Kidney capillary endothelial cell (primary cell): ENCODE results near the gene TSC1.
A peak's percentile ranks its signal among the peaks of the same experiment; 100 is the strongest.
"Not testable (repeated sequence)": the region's sequence is repeated elsewhere in the genome, so short reads cannot be mapped to it uniquely, and the experiment has no call there.

Source experiments
- DNase-seq: peaks from one replicate; pipeline ENCODE4 v3.0.0-alpha.2; 2018; ENCODE audit warnings: low spot score

Gene TSC1

DNA sequence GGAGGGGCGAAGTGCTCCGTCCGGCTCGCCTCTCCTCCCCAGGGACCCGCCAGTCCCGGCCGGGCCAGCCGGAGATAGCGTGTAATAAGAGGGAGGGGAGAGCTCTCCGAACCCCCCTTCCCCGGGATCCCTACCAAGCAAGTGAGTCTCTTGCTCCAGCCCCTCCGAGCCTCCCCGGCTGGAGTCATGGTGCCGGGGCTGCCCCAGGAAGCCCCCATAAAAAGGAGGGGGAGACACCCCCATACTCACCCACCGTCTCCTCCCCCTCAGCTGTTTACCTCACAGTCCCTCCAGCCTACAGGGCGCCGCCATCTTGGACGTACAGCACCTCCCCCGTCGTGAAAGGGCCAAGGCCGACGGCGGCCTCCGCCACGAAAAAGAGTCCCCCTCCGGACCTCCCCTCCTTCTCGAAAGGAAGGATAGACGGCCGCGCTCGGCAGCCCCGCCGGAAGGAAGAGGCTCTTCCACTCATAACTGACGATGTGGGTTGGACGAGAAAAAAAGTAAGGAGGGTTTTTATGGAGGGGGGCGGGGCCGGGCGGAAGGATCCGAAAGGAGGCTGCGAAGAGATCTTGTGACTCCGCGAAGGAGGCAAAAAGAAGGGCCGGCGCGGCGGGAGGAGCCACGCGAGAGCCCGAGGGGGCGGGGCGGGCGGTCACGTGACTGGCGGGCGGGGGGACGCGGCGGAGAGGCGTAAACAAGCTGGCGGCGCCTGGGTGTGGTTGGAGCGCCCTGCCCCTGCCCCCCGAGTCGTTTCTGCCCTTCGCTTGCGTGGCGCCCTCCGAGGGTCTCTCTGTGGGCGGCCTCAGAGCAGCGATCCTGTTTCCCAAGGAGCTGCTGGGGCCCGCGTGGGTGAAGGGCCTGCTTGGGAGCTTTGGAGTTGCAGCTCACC is at the start of gene TSC1:
Gene TSC1, minus strand, starts transcription at position 323 of the 892 bp plus-strand sequence. CDS start 15,744 bp downstream, outside the sequence.
- DNase-seq = peak; percentile 80

DNA sequence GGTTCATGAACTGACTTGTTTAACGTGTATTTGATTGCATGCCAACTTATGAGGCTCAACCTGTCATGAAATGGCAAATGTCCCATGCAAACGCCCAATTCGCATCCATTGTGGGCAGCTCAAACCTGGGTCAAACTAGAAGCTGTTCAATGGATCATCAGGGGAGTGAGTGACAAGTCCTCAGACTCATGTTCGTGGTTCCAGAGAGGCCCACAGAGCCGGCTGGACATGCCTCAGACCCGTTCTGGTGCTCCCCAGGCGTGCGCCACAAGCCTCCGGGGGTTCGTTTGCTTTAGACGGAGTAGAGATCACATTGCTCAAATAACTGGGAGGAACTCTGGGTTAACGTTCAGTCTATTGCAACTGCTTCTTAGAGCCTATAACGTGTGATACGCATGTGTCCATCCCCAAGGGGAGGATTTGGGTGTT is 49.1 kb upstream of the TSC1 start:
- no peak for DNase-seq

DNA sequence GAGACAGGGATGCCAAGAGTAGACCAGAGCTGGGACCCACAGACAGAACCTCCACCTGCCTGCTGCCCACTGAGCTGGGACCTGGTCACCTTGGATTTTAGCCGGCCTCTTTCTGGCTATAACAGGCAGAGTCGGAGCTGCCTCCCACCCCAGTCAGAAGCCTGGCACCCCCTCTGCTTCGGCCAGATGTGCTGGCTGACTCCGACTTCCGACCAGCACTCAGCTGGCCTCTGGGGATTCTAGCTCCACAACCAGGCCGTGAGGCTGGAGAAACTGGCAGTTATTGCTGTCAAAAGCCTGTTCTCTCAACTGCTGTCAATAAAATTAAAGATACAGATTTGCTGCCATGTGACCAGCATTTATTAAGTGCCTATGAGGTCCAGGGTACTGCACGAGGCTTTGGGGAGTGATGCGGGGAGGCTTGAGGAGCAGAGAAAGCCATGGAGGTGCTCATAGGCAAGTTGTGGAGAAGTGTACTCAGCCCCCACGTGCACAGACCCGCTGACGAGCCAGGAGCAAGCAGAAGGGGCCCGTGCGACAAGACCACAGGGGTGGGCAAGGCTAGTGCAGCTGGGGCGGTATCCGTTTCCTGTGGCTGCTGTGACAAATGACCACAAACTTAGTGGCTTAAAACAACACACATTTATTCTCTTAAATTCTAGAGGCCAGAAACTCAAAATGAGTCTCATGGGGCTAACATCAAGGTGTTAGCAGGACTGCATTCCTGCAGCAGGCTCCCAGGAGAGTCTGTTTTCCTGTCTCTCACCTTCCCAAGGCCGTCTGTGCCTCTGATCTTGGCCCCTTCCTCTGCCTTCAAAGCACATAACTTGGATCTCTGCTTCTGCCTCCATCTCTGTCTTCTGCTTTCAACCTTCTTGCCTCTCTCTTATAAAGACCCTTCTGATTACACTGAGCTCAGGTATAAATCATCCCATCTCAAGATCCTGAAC is 47.2 kb upstream of the TSC1 start:
- DNase-seq = no peak

DNA sequence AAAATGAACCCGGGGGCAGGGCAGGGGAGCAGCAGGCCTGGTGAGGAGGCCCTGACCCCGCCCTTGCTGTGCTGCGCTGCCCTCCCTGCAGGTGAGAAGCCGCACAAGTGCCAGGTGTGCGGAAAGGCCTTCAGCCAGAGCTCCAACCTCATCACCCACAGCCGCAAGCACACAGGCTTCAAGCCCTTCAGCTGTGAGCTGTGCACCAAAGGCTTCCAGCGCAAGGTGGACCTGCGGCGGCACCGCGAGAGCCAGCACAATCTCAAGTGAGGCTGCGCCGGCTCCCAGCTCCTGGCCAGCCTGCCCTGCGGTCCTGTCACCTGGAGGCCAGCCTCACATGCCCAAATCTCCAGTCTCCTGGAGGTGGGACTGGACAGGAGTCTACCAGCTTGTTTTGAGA is 46.4 kb upstream of the TSC1 start:
- DNase-seq = no peak

DNA sequence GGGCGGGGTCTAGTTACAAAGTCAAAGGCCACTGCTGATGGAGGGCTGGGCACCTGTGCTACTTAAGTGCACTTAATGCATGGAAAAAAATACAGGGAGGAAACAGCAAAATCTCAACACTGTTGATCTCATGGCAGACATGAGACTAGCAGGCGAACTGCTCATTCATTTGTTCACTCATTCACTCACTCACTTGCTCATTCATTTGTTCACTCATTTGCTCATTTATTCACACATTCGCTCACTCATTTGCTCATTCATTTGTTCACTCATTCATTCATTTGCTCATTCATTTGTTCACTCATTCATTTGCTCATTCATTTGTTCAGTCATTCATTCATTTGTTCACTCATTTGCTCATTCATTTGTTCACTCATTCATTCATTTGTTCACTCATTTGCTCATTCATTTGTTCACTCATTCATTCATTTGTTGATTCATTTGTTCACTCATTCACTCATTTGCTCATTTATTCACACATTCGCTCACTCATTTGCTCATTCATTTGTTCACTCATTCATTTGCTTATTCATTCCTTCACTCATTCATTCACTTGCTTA is 45.7 kb upstream of the TSC1 start:
- not testable (repeated sequence) for DNase-seq

DNA sequence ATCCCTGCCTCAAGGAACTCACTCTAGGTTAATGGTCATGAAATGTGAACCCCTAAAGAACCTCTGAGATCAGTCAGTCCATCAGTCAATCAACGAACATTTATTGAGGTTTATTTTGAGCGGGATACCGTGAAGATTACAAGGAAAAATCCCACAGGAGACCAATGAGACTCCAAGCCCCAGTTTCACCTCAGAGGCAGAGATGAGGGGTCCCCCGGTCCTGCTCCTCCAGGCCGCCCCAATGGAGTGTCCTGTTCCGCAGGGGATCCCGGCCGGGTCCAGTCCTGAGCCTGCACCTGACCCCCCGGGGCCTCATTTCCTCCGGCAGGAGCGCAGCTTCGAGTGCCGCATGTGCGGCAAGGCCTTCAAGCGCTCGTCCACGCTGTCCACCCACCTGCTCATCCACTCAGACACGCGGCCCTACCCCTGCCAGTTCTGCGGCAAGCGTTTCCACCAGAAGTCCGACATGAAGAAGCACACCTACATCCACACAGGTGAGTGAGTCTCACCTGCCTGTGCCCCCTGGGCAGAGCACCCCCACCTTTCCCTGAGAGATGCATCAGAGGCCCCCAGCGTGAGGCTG is 45.1 kb upstream of the TSC1 start:
- no peak for DNase-seq

DNA sequence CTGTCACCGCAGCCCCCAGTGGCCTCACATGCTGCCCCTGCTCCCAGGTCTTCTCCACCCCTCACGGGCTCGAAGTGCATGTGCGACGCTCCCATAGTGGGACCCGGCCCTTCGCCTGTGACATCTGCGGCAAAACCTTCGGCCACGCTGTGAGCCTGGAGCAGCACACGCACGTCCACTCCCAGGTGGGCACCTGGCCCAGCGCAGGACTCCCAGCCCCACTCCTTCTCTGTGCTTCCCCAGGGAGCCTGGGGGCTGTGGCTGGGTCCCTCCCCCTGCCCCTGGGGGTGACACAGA is 44.5 kb upstream of the TSC1 start:
- no peak for DNase-seq

DNA sequence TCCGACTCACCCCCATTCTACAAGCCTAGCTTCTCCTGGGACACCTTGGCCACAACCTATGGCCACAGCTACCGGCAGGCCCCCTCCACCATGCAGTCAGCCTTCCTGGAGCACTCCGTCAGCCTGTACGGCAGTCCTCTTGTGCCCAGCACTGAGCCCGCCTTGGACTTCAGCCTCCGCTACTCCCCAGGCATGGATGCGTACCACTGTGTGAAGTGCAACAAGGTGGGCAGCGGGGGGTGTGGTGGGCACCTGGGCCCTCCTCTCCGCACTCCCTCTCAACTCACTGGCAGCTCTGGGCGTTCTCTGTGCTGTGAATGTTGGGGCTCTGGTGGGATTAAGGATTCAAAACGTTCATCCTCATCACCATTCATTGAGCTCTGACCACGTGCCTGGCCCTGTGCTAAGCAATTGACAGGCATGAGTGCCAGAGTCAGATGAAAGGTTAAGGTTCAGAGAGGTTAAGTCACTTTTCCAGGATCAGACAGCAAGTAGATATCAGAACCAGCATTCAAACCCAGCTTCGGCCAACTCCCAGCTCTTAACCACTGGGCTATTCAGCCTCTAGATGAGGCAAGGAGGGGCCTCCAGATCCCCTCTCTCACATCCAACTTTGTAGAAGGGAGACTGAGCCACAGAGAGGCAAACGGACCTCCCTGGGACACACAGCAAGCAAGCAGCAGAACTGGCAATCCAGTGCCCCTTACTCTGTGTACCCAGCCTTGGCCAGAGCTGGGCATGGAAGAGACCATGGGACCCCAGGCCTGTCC is 44.0 kb upstream of the TSC1 start:
- DNase-seq = no peak

DNA sequence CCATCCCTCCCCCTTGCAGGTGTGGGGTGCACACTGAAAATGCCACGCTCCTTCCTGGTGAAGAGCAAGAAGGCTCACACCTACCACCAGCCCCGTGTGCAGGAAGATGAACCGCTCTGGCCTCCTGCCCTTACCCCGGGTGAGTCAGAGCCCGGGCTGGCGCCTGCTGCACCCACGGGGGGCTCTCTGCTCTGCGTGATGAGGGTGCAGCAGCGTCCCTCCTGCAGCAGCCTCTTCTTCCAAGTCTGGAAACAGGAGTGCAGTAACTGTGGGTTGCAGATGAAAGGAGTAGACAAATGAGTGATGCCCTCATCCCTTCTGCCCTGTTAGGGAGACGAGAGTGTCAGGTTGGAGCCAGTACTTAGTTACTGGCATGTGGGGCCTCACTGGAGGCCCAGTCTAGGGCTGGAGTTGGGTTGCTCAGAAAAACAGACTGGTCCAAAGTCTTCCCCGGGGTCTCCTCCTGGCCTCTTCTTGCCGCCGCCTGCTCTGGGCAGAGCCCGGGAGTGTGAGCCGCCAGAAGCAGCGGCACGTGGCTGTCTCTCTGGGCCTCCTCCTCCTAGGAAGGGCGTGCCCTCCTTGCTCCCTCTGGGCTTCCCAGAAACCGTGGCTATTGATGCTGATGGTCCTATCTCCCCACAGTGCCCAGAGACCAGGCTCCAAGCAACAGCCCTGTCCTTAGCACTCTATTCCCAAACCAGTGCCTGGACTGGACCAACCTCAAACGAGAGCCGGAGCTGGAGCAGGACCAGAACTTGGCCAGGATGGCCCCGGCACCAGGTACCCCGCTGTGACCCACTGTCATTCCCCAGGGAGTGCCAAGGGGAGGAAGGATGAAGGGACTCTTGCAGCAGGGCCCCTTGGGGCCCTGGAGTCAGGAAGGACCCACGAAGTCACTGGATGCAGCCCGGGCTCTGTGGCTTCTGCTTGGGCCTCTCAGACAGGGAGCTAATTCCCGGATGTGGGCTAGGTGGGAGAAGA is 42.5 kb upstream of the TSC1 start:
- DNase-seq = no peak

DNA sequence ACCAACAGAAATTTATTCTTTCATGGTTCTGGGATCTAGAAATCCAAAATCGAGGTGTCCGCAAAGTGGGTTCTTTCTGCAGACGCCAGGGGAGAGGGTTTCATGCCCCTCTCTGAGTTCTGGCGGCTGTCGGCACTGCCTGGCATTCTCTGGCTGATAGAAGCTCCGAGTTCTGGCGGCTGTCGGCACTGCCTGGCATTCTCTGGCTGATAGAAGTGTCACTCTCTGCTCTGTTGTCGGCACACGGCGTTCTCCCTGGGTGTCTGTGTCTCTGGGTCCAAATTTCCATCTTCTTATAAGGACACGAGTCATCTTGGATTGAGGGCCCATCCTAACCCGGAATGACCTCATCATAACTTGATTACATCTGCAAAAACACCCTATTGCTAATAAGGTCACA is 41.7 kb upstream of the TSC1 start:
- DNase-seq = no peak

DNA sequence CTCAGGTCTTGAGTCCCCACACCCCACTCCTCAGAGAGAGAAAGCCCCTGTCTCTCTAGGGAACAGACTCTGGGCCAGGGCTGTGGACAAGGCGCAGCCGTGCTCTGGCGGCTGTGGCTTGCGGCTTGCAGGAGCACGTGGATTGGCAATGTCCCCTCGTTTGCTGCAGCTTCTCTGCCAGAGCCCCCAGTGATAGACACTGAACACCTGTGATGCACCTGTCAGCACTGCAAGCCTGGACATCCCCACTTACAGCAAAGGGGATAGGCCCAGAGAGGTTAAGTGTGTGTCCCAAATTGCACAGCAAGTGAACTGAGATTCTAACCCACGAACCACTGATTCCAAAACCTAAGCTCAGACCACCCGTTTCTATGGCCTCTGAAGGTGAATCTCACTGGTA is 41.1 kb upstream of the TSC1 start:
- no peak for DNase-seq

DNA sequence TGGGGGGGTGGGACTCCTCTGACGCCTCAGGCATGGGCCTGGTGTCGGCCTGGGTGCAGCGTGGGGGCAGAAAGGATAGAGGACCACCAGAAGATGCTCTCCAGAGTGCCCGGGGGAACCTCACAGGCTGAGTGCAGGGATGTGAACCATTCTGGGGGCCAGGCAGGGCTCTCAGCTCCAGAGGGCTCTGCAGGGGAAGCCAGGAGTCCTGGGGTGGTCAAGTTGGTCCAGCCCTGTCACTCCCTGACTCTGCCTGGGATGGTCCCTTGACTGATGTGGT is 40.6 kb upstream of the TSC1 start:
- DNase-seq = no peak

DNA sequence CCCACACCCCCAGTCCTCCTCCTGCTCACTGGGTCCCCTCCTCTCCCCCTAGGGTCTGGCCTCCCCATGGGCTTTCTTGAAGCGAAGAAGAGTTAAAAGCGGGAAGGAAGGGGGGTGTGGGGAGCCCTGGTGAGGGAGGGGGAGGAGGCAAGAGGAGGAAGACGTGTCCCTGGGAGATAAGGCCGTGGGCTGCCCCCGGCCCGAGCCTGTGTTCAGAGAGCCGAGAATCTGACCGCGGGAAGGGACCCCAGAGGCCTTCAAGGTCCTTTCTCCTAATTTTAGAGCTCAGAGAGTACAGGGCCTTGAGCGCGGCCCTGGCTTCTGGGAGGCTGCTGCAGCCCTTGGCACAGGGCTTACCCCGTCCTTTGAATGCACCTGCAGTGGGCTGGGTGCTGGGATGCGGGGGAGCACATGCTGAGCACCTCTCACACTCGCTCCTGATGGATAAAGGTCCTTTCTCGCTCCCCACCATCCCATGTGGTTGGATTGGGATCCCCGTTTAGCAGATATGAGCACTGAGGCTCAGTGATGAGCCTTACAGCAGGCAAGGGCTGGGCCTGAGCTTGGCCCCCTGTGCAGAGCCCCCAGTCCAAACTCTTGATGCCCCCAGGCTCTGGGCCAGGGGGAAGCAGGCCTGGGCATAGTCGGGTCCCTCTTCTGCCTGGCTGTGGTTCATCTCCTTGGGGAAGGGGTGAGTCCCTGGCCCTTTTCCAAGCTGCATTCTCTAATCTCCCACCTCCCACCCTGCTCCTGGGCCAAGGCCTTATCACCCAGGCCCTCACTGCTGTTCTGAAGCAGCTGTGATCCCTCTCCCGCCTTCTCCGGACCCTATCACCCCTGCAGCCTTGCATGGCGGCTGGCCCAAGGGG is 40.0 kb upstream of the TSC1 start:
- no peak for DNase-seq

DNA sequence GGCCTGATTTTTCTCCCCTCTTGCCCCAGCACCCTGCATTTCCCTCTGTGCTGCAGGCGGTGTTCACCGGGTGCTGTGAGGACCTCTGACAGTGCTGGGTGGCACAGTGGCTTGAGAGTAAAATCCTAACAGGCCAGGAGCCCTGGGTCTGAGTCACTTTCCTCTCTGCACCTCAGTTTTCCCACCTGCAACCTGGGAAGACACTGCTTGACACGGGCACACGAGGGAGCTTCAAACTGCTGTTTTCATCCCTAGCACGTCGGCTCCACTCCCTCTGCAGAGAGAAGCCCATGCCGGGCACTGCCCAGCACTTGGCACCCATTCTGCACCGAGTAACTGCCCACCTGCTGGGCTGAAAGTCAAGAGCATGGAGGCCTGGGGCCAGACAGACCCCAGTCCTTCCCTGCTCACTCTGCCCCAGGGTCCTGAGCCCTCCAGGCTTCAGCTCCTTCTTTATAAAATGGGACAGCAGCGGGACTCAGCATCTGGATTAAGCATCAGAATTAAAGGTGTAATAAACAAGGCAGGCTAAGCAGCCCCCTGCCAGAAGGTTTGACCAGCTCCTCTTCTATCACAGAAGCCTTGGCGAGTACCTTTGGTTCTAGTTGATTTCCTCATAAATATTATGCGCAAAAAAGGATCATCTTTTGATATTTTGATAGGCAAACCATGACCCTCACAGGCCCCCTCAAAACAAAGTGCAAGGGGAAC is 39.2 kb upstream of the TSC1 start:
- DNase-seq = no peak

DNA sequence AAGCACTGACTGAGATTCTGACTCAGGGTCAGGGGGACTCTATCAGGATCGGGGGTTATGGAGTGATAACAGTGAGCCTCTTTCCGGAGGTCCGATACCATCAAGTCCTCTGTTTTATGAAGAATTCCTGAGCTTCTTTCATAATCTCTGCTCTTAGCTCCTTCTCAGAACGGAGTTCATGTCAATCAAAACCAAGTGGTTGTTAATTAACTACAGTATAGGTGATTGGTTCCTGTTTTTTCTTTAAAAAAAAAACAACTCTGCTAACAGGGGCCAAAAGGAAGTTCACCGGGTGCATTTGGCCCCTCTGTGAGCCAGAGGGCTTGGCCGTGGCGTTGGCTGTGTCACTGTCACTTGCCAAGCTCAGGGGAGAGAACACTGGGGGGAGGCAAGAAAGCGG is 38.0 kb upstream of the TSC1 start:
- DNase-seq = no peak

DNA sequence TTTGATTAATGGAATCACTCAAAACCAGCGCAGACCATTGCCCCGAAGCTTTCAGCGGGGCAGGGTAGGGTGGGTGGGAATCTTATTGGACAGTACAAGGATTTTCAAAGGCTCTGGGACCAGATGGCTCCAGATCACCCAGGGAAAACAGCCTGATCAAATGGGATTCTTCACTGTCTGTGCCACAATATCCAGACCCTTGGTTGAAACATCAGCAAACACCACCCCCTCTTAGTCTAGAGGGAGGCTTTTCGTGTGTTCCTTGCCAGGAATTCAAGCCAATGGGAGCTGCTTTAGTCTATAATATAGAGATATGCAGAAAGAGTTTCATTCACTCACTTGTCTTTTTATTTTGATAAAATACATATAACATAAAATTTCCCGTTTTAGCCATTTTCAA is 35.7 kb upstream of the TSC1 start:
- DNase-seq = no peak

DNA sequence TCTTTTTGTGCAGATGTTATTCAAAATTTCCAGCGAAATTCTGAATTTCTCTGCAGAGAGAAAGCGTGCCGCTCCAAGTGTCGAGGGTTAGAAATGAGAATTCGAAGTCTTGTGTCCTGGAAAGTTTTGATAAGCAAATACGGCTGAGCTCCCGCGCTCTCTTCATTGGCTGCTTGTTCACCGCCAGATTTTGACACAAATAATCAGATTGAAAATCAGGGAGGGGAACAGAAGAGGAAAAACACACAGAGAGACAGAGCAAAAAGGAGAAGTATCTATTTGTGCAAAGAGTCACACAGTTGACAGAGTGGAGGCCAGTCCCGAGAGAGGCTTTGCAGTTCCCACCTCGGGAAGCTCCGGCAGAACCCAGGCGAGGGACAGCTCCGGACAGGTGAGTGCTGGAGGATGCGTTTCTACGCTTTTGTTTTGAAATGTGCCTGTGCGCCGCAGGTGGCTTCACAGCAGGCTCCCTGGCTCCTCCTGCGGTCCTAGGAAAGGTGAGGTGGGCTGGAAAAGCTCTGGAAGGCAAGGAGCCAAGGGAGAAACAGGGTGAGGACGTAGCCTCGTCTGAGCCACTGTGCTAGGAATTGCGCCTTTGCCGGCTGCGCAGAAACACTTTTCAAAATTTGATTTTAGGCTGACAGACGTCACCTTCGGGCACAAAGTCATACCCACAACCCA is 34.2 kb upstream of the TSC1 start, which contains the start of gene GFI1B:
Gene GFI1B, plus strand, starts transcription at position 244 of the 681 bp plus-strand sequence. CDS start 7,985 bp downstream, outside the sequence.
- DNase-seq = no peak

DNA sequence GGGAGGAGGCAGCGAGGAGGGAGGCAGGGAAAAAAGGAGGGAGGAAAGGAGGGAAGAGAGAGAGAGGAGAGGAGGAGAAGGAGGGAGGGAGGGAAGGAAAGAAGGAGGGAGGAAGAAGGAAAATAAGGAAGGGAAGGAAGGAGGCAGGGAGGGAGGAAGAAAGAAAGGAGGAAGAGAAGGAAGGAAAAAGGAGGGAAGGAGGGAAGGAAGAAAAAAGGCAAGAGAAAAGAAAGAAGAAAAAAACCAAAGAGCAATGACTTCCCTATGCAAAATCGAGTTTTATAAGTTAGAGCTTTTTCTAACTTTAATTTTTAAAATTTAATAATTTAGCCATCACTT is 33.7 kb upstream of the TSC1 start:
- DNase-seq = no peak
